ENCODE measurements around the gene TTL. TPM values are rescaled to one million over a fixed set of nuclear protein-coding genes. Genes with fewer than 3 reads are reported as not detected.

Gene TTL
- total RNA-seq, 6 donors from 2014 or later = 11.5 to 45.4 (median 27.8) TPM

GRCh38 chr2:112459372-112459771 lies 22.6 kb upstream of the TTL start:
- H3K27ac ChIP-seq = no peak overlapping the region
- no peak overlapping the region for H3K4me3 ChIP-seq
- no peaks in the 10 kb centered on the region for H3K36me3 ChIP-seq
- no peaks in the 10 kb centered on the region for H3K4me1 ChIP-seq
- DNase-seq (no peak), ATAC-seq (ENCODE audit: low FRiP score in 2 of 2) (no peak)
- no peaks in the 10 kb centered on the region for H3K9me3 ChIP-seq
- H3K27me3 ChIP-seq = no peaks in the 10 kb centered on the region
- TF ChIP-seq, protein P1, sequence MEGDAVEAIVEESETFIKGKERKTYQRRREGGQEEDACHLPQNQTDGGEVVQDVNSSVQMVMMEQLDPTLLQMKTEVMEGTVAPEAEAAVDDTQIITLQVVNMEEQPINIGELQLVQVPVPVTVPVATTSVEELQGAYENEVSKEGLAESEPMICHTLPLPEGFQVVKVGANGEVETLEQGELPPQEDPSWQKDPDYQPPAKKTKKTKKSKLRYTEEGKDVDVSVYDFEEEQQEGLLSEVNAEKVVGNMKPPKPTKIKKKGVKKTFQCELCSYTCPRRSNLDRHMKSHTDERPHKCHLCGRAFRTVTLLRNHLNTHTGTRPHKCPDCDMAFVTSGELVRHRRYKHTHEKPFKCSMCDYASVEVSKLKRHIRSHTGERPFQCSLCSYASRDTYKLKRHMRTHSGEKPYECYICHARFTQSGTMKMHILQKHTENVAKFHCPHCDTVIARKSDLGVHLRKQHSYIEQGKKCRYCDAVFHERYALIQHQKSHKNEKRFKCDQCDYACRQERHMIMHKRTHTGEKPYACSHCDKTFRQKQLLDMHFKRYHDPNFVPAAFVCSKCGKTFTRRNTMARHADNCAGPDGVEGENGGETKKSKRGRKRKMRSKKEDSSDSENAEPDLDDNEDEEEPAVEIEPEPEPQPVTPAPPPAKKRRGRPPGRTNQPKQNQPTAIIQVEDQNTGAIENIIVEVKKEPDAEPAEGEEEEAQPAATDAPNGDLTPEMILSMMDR (IDR thresholded peaks at IDR 0.05) = no peak
- no peak for TF ChIP-seq POLR2A (IDR thresholded peaks at IDR 0.05)
- 95 to 100% methylated on average over 1 of the region's 1 CpG for WGBS, 2 donors

DNA sequence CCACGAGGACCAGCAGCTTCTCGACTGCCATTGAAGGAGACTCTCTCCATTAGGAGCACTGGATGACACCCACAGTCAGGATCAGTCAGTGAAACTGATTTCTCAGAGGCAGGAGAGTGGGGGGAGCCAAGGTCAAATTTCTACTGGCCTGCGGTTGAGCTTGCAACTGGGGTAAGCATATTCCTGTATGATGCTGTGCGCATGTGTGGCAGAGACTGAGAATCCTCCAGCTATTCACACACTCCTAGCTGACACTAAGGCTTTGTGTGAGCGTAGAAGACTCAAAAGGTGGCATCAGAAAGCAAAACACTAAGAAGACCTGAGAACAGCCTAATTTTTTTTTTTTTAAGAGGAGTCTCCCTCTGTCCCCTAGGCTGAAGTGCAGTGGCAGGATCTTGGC lies 19.8 kb upstream of the TTL start:
- H3K27me3 ChIP-seq = no peaks in the 10 kb centered on the region
- no peak for ATAC-seq (ENCODE audit: low FRiP score in 2 of 2)
- WGBS, 2 donors = 78 to 82% methylated on average over 5 of the region's 5 CpGs
- TF ChIP-seq POLR2AphosphoS5 (IDR thresholded peaks at IDR 0.05) = no peak
- TF ChIP-seq POLR2A (IDR thresholded peaks at IDR 0.05) = no peak
- TF ChIP-seq EP300 (IDR thresholded peaks at IDR 0.05) = no peak
- TF ChIP-seq, protein P1 (IDR thresholded peaks at IDR 0.05) = no peak
- H3K4me3 ChIP-seq = no peak overlapping the region
- H3K27ac ChIP-seq = no peak overlapping the region
- no peaks in the 10 kb centered on the region for H3K9me3 ChIP-seq
- no peak for DNase-seq
- no peaks in the 10 kb centered on the region for H3K36me3 ChIP-seq
- no peaks in the 10 kb centered on the region for H3K4me1 ChIP-seq

GRCh38 chr2:112463256-112463655 lies 18.7 kb upstream of the TTL start:
- no peaks in the 10 kb centered on the region for H3K27me3 ChIP-seq
- H3K27ac ChIP-seq = no peak overlapping the region
- TF ChIP-seq POLR2A (IDR thresholded peaks at IDR 0.05) = no peak
- TF ChIP-seq, protein P1 (IDR thresholded peaks at IDR 0.05) = no peak
- no peak for TF ChIP-seq EP300 (IDR thresholded peaks at IDR 0.05)
- TF ChIP-seq POLR2AphosphoS5 (IDR thresholded peaks at IDR 0.05) = no peak
- no peaks in the 10 kb centered on the region for H3K36me3 ChIP-seq
- no peak for ATAC-seq (ENCODE audit: low FRiP score in 2 of 2)
- 95 to 100% methylated on average over 1 of the region's 1 CpG for WGBS, 2 donors
- DNase-seq = no peak
- H3K4me3 ChIP-seq = no peak overlapping the region
- H3K9me3 ChIP-seq = no peaks in the 10 kb centered on the region
- no peaks in the 10 kb centered on the region for H3K4me1 ChIP-seq

GRCh38 chr2:112465382-112465781 lies 16.6 kb upstream of the TTL start:
- Histone ChIP-seq H3K9me3 (no peaks in the 10 kb centered on the region), H3K4me1 (no peaks in the 10 kb centered on the region), H3K36me3 (no peaks in the 10 kb centered on the region), H3K27me3 (no peaks in the 10 kb centered on the region), H3K4me3 (no peak overlapping the region), H3K27ac (no peak overlapping the region)
- TF ChIP-seq POLR2AphosphoS5 (IDR thresholded peaks at IDR 0.05) (no peak), EP300 (IDR thresholded peaks at IDR 0.05) (no peak), POLR2A (IDR thresholded peaks at IDR 0.05) (no peak)
- TF ChIP-seq, protein P1 (IDR thresholded peaks at IDR 0.05) = no peak
- 53 to 80% methylated on average over 3 of the region's 3 CpGs for WGBS, 2 donors
- ATAC-seq (ENCODE audit: low FRiP score in 2 of 2) (no peak), DNase-seq (no peak)

DNA sequence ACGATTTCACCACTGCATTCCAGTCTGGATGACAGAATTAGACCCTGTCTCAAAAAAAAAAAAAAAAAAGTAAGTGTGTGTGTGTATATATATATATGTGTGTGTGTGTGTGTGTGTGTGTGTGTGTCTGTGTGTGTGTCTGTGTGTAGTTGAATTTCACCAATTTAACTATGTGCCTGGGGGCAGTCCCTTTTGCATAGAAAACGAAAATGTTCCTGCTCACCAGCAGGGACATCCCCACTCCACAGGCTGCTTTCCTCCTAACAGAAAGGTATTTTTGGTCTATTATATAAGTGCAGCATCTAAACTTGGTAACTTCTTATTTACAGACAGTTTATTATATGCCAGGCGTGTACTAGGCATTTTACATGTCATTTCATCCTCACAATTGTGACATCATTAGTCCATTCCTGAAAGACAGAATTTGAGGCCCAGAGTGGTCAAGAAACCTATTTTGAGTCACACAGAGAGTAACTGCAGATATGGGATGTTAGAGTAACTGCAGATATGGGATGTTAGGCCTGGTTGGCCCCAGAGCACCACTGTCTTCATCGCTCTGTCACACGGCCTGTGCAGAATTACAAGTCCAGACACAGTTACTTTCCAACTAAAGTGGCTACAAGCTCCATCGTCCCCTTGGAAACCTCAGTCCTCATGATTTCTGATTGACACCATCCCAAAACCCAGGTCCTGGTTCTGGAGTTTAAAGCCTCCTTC lies 9.3 kb upstream of the TTL start:
- H3K36me3 ChIP-seq = no peaks in the 10 kb centered on the region
- no peaks in the 10 kb centered on the region for H3K9me3 ChIP-seq
- no peak for ATAC-seq (ENCODE audit: low FRiP score in 2 of 2)
- 81 to 88% methylated on average over 5 to 6 of the region's 6 CpGs for WGBS, 2 donors
- no peak for DNase-seq
- H3K4me1 ChIP-seq = no peaks in the 10 kb centered on the region
- H3K4me3 ChIP-seq = no peak overlapping the region
- no peaks in the 10 kb centered on the region for H3K27me3 ChIP-seq
- TF ChIP-seq, protein P1 (IDR thresholded peaks at IDR 0.05) = no peak
- TF ChIP-seq EP300 (IDR thresholded peaks at IDR 0.05) (no peak), POLR2A (IDR thresholded peaks at IDR 0.05) (no peak), POLR2AphosphoS5 (IDR thresholded peaks at IDR 0.05) (no peak)
- H3K27ac ChIP-seq = no peak overlapping the region

Data from upper lobe of left lung (tissue), 6 donors.